Stimulated activated CD4-positive, alpha-beta T cell treated with anti-CD3 and anti-CD28 coated beads, TNF-alpha, amount 100 ng/mL, for 48 hours (primary cell): ENCODE data around the gene B4GALT5.

Experiments used
- DNase-seq, 3 donors: peaks; one replicate each; pipeline ENCODE4 v3.0.0-alpha.2; 2020; ENCODE audit warnings: low read depth in 3 of 3

The B4GALT5 gene

GRCh38 chr20:49585585-49586245 is 128.0 kb downstream of the B4GALT5 start:
- no peak for DNase-seq

- no peak for DNase-seq
Measured at GRCh38 chr20:49584418-49585382, 129.0 kb downstream of the B4GALT5 start.

- no peak for DNase-seq
Measured at GRCh38 chr20:49583669-49584417, 129.8 kb downstream of the B4GALT5 start.

- DNase-seq = no peak
Measured at GRCh38 chr20:49583343-49583668, 130.4 kb downstream of the B4GALT5 start.
